Activated naive CD8-positive, alpha-beta T cell treated with anti-CD3 and anti-CD28 coated beads, Interleukin-2, amount 10 ng/mL, durations not matched to agents 7 days and 5 days (primary cell): Measurements from ENCODE around the gene TGFB1I1. TPM values are rescaled to one million over a fixed set of nuclear protein-coding genes. Genes with fewer than 3 reads are reported as not detected.

Experiments
- ATAC-seq: fragments of 150-1000 bp; cut with Tn5 transposase; one replicate; pipeline ENCODE4 v1.10.0; 2021; ENCODE audit warnings: low read depth, moderate library complexity
- POLR2A ChIA-PET: fragments of 350-600 bp; sonication (Branson Sonifier 250); formaldehyde crosslinking; loops from one replicate; lab custom pipeline; 2021; ENCODE audit warnings: antibody characterized with exemption; lab: Charles Lee
- DNase-seq: peaks from one replicate; pipeline ENCODE4 v3.0.0; 2021
- H3K27ac Mint-ChIP-seq: one replicate; pipeline ENCODE4 v1.8.0; 2022; ENCODE audit warnings: mild to moderate bottlenecking, mixed read lengths
- H3K27me3 Mint-ChIP-seq: one replicate; pipeline ENCODE4 v1.8.0; 2022; ENCODE audit warnings: mild to moderate bottlenecking, moderate library complexity, mixed read lengths
- H3K36me3 Mint-ChIP-seq: one replicate; pipeline ENCODE4 v1.8.0; 2021; ENCODE audit warnings: mild to moderate bottlenecking, mixed read lengths
- H3K4me1 Mint-ChIP-seq: one replicate; pipeline ENCODE4 v1.8.0; 2021; ENCODE audit warnings: mixed read lengths
- H3K4me3 Mint-ChIP-seq: one replicate; pipeline ENCODE4 v1.8.0; 2022; ENCODE audit warnings: mild to moderate bottlenecking, moderate library complexity, mixed read lengths
- H3K9me3 Mint-ChIP-seq: one replicate; pipeline ENCODE4 v1.8.0; 2021; ENCODE audit warnings: mixed read lengths
- total RNA-seq, 2 experiments: library from RNA; stranded (reverse); gene quantifications; one replicate each; pipeline ENCODE4 v1.2.3, GENCODE V29; 2021

TGFB1I1 gene
- total RNA-seq = 1 to 10 TPM; 1.4 to 1.5 TPM

DNA sequence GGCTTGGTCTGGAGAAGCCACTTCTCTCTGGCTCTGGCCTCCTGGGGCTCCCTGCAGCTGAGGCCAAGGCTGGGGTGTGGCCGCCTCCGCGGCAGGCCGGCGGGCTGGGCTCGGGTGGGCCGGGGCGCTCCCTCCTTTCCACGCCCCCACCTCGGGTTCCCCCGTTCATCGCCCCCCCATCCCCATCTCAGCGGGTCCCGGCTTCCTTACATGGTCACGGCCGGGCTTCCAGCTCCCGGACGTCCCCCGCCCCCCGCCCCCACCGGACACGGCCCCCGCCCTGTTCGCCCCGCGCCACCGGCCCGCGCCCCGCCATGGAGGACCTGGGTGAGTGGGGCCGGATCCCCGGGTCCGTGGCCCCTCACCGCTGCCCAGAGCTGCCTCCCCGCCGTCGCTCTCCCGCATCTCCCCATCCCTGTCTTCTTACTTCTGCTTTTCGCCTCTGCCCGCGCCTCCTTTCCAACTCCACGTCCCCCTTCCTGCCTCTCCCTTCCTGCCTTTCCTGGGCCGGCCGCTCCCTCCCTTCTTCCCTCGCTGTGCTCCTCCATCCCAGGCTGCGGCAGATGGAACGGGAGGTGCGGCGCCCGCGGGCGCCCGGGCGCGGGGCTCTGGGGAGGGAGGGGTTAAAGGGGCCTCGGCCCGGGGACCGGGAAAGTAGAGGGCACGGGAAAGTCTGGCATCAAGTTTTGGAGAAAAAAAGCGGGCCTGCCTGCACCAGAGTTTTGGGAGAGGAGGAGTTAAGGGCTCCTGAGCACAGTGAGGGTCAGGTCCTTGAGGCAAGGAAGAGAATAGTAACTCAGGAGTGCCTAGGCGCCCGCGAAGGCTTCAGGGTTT lies at the start of gene TGFB1I1:
Gene TGFB1I1, plus strand, starts transcription at position 278 of the 834 bp plus-strand sequence. Its CDS starts 37 bp downstream, at position 315.
- Mint-ChIP-seq H3K4me3 (peak within 1 kb of the TSS; percentile 77), H3K9me3 (no peaks in the 10 kb centered on the region), H3K4me1 (peaks cover 21% of the 10 kb centered on the region), H3K36me3 (no peaks in the 10 kb centered on the region), H3K27me3 (peaks cover 40% of the 10 kb centered on the region), H3K27ac (peak within 1 kb of the TSS; percentile 42)
- POLR2A ChIA-PET = interaction anchor here (0.9 kb wide), 1 partner anchor 13 kb away, joined by 3 read pairs; the partner anchor contains the start of gene ARMC5
- no peak for ATAC-seq
- DNase-seq = no peak

DNA sequence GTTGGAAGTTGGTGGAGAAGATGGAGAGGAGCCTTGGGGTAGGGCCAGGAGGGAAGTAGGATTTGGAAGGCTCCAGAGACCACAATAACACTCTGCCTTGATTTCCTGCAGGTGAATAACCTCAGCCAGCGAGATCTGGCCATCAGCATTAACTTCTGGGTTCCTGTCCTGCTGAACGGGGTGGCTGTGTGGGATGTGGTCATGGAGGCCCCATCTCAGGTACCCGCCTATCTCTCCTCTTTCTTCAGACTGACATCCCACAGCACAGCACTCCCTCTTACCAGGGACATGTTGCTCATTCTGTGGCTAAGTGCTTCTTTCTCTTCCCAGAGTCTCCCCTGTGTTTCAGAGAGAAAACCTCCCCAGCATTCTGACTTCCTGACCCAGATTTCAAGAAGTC lies 48.7 kb upstream of the TGFB1I1 start:
- peaks cover 5% of the 10 kb centered on the region for H3K27me3 Mint-ChIP-seq
- POLR2A ChIA-PET = no interaction called here
- peak overlapping the region; percentile 68 for H3K27ac Mint-ChIP-seq
- ATAC-seq = peak; percentile 20
- no peak for DNase-seq
- H3K4me3 Mint-ChIP-seq = peak overlapping the region; percentile 45
- H3K36me3 Mint-ChIP-seq = peaks cover 14% of the 10 kb centered on the region
- H3K4me1 Mint-ChIP-seq = peaks cover 61% of the 10 kb centered on the region
- H3K9me3 Mint-ChIP-seq = peaks cover 7% of the 10 kb centered on the region

DNA sequence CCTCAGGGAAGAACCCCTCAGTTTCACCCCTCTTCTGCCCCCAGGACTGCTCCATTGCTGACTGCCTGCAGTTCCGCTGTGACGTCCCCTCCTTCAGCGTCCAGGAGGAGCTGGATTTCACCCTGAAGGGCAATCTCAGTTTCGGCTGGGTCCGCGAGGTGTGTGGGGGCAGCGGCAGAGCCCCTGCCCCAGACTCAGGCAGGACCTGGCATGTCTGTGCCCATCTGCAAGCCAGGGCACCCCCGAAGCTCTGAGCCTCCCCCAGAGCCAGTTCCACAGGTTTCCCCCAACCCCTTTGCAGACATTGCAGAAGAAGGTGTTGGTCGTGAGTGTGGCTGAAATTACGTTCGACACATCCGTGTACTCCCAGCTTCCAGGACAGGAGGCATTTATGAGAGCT lies 48.2 kb upstream of the TGFB1I1 start:
- H3K27ac Mint-ChIP-seq = peak overlapping the region; percentile 68
- peak overlapping the region; percentile 4 for H3K4me3 Mint-ChIP-seq
- POLR2A ChIA-PET = no interaction called here
- peaks cover 57% of the 10 kb centered on the region for H3K4me1 Mint-ChIP-seq
- peaks cover 5% of the 10 kb centered on the region for H3K9me3 Mint-ChIP-seq
- no peak for ATAC-seq
- DNase-seq = no peak
- peaks cover 11% of the 10 kb centered on the region for H3K36me3 Mint-ChIP-seq
- peaks cover 5% of the 10 kb centered on the region for H3K27me3 Mint-ChIP-seq

- H3K4me1 Mint-ChIP-seq = peaks cover 45% of the 10 kb centered on the region
- POLR2A ChIA-PET = no interaction called here
- H3K9me3 Mint-ChIP-seq = peaks cover 5% of the 10 kb centered on the region
- peak; percentile 79 for DNase-seq
- peaks cover 6% of the 10 kb centered on the region for H3K36me3 Mint-ChIP-seq
- no peak overlapping the region for H3K4me3 Mint-ChIP-seq
- peaks cover 5% of the 10 kb centered on the region for H3K27me3 Mint-ChIP-seq
- H3K27ac Mint-ChIP-seq = no peak overlapping the region
- ATAC-seq = peak; percentile 25
Measured at GRCh38 chr16:31427441-31428278, 44.3 kb upstream of the TGFB1I1 start.

- peak within 1 kb of the TSS; percentile 48 for H3K27ac Mint-ChIP-seq
- ATAC-seq (no peak), DNase-seq (no peak)
- peaks cover 5% of the 10 kb centered on the region for H3K9me3 Mint-ChIP-seq
- H3K4me1 Mint-ChIP-seq = peaks cover 39% of the 10 kb centered on the region
- H3K36me3 Mint-ChIP-seq = peaks cover 6% of the 10 kb centered on the region
- POLR2A ChIA-PET = no interaction called here
- H3K27me3 Mint-ChIP-seq = peaks cover 5% of the 10 kb centered on the region
- H3K4me3 Mint-ChIP-seq = peak within 1 kb of the TSS; percentile 5
Measured at GRCh38 chr16:31428279-31428597, 43.7 kb upstream of the TGFB1I1 start, which contains the start of gene COX6A2. Gene COX6A2, minus strand, starts transcription at chr16:31428360. Its CDS starts 35 bp downstream, at chr16:31428325.

DNA sequence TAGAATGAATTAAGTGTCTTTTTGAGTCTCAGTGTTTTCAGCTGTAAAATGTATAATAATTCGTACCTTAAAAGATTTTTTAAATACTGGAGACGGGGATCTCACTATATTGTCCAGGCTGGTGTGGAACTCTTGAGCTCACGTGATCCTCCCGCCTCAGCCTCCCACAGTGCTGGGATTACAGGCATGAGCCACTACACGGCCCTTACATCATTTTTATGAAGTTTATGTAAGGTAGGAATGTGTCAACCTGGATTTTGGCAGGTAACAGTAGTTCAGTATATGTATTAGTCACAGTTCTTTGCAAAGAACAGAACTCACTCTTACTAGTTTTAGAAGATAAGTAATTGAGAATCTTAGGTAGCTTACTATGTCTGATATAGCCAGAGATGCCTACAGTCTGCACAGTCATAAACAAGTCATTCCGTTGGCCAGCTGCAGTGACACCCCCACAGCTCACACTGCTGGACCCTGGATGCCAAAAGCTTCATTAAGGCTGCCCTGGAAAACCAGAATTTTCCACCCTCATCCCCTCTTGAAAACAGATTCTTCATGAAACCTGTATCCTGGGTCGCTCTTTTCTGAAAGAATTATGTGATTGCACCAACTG lies 43.2 kb upstream of the TGFB1I1 start:
- no peak for DNase-seq
- Mint-ChIP-seq H3K9me3 (peaks cover 5% of the 10 kb centered on the region), H3K27me3 (peaks cover 5% of the 10 kb centered on the region), H3K36me3 (peaks cover 5% of the 10 kb centered on the region), H3K4me3 (peak overlapping the region; percentile 5), H3K27ac (no peak overlapping the region), H3K4me1 (peaks cover 36% of the 10 kb centered on the region)
- ATAC-seq = no peak
- POLR2A ChIA-PET = no interaction called here

DNA sequence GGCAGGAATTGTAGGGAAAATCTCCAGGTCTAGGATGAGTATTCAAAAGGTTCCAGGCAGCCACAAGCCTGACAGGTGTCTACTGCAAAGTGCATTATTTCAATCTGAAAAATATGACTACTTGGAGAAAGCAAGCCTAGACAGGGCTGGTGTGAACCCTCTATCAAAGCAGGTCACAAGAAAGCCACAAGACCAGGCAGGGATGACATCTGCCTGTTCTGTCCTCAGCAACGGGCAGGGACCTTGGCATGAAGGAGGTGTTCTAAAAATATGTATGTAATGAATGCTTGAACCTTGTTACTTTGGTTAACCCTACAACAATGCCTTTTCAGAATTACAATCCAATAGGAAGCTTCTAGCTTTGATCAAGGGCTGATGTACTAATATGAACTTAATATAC lies 42.6 kb upstream of the TGFB1I1 start:
- POLR2A ChIA-PET = interaction anchor here (0.9 kb wide), 1 partner anchor 249 kb away, joined by 3 read pairs; no protein-coding TSS in a partner anchor
- peaks cover 5% of the 10 kb centered on the region for H3K36me3 Mint-ChIP-seq

GRCh38 chr16:31429796-31430195 lies 42.2 kb upstream of the TGFB1I1 start:
- no peak overlapping the region for H3K4me3 Mint-ChIP-seq
- ATAC-seq = no peak
- POLR2A ChIA-PET = interaction anchor here (0.9 to 1.5 kb wide), 2 partner anchors 8 to 249 kb away, joined by 3 to 8 read pairs; no protein-coding TSS in a partner anchor
- H3K36me3 Mint-ChIP-seq = peaks cover 2% of the 10 kb centered on the region
- H3K27ac Mint-ChIP-seq = no peak overlapping the region
- H3K27me3 Mint-ChIP-seq = peaks cover 5% of the 10 kb centered on the region
- peaks cover 28% of the 10 kb centered on the region for H3K4me1 Mint-ChIP-seq
- peaks cover 2% of the 10 kb centered on the region for H3K9me3 Mint-ChIP-seq
- no peak for DNase-seq

More for the DNA sequence above, 42.6 kb upstream of the TGFB1I1 start:
- DNase-seq (no peak), ATAC-seq (no peak)
- H3K4me1 Mint-ChIP-seq = peaks cover 30% of the 10 kb centered on the region
- peaks cover 5% of the 10 kb centered on the region for H3K9me3 Mint-ChIP-seq
- no peak overlapping the region for H3K27ac Mint-ChIP-seq
- no peak overlapping the region for H3K4me3 Mint-ChIP-seq
- peaks cover 5% of the 10 kb centered on the region for H3K27me3 Mint-ChIP-seq

DNA sequence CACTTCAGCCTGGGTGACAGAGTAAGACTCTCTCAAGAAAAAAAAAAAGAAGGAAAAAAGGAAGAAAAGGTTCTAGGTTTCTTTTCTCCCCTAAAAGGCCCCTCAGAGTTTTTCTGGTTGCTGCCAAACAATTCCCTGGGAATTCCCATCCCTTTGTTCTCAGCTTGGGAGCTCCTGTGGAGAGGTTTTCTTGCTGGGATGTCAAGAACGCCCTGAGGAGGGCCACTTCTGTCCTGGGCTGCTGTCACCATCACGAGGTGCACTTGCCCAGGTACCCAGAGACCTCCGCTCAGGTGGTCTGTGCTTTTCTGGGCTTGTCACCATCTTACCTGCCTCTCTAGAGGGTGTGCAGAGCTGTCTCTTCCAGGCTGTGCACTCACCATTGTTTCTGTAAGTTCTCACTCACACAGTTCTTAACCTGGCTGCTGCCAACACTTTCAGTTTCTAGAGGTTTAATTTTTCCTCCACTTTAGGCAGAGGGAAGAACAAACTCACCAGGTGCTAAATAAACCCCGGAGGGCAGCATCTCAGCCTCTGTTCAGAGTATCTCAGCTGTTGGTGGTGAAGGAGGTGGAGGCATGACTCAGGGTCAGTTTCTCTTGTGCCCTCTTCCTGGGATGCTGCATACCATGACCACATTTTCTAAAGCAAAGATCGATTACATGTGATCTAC lies 41.4 kb upstream of the TGFB1I1 start:
- ATAC-seq (peak; percentile 77), DNase-seq (no peak)
- Mint-ChIP-seq H3K4me1 (peaks cover 25% of the 10 kb centered on the region), H3K27ac (peak overlapping the region; percentile 50), H3K36me3 (no peaks in the 10 kb centered on the region), H3K4me3 (peak overlapping the region; percentile 29), H3K9me3 (no peaks in the 10 kb centered on the region), H3K27me3 (peaks cover 5% of the 10 kb centered on the region)
- POLR2A ChIA-PET = interaction anchor here (1.5 kb wide), 1 partner anchor 9 kb away, joined by 8 read pairs; no protein-coding TSS in a partner anchor

- Mint-ChIP-seq H3K27ac (no peak overlapping the region), H3K4me1 (peaks cover 19% of the 10 kb centered on the region), H3K4me3 (no peak overlapping the region), H3K9me3 (no peaks in the 10 kb centered on the region), H3K36me3 (no peaks in the 10 kb centered on the region), H3K27me3 (no peaks in the 10 kb centered on the region)
- no peak for DNase-seq
- POLR2A ChIA-PET = no interaction called here
- no peak for ATAC-seq
Measured at GRCh38 chr16:31435341-31436220, 36.4 kb upstream of the TGFB1I1 start.

DNA sequence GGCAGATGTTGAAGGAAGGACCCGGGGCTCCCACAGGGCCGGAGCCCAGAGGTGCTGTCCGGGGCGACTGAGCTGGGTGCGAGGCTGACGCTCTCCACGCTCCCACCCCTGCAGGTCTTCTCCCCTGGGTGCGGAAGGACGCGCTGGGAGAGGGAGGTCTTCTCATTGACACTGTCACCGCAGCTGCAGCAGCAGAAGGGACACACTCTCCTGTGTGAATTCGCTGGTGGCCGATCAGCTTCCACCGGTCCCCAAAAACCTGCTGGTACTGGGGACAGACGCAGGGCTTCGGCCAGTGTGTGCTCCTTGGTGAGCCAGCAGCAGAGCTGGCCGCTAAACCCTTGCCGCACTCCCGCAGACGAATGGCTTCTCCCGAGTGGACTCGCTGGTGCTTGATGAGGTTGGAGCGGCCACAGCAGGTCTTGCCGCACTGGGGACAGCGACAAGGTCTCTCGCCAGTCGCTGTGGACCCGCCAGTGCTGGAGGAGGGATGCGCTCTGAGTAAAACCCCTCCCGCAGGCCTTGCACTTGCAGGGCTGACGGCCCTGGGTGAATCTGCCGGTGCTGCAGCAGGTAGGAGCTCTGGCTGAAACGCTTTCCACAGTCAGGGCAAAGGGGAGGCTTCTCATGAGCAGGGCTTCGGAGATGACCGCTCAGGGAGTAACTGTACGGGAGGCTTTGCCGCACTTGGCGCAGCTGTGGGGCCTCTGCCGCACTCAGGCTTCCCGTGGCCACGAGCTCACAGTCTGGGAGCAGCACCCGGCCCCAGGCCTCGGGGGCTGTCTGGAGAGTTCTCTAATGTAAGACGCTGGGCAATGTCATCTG lies 35.5 kb upstream of the TGFB1I1 start:
- H3K4me3 Mint-ChIP-seq = no peak overlapping the region
- H3K9me3 Mint-ChIP-seq = no peaks in the 10 kb centered on the region
- no peaks in the 10 kb centered on the region for H3K36me3 Mint-ChIP-seq
- peaks cover 15% of the 10 kb centered on the region for H3K4me1 Mint-ChIP-seq
- H3K27me3 Mint-ChIP-seq = no peaks in the 10 kb centered on the region
- ATAC-seq (no peak), DNase-seq (no peak)
- H3K27ac Mint-ChIP-seq = no peak overlapping the region
- POLR2A ChIA-PET = interaction anchor here (1.2 kb wide), 1 partner anchor 256 kb away, joined by 3 read pairs; no protein-coding TSS in a partner anchor
